GM12872 (cell line): Measurements from ENCODE around the gene MED14.

Experiments
- TF ChIP-seq, protein P1 (sequence below): IDR thresholded peaks from 3 replicates; pipeline ENCODE4 v1.5.1; 2011; ENCODE audit warnings: low read depth, mild to moderate bottlenecking, low read length, moderate library complexity; ENCODE audit not compliant: insufficient read depth

The MED14 gene

GRCh38 chrX:40746521-40746920 is 11.2 kb upstream of the MED14 start:
- TF ChIP-seq, protein P1, sequence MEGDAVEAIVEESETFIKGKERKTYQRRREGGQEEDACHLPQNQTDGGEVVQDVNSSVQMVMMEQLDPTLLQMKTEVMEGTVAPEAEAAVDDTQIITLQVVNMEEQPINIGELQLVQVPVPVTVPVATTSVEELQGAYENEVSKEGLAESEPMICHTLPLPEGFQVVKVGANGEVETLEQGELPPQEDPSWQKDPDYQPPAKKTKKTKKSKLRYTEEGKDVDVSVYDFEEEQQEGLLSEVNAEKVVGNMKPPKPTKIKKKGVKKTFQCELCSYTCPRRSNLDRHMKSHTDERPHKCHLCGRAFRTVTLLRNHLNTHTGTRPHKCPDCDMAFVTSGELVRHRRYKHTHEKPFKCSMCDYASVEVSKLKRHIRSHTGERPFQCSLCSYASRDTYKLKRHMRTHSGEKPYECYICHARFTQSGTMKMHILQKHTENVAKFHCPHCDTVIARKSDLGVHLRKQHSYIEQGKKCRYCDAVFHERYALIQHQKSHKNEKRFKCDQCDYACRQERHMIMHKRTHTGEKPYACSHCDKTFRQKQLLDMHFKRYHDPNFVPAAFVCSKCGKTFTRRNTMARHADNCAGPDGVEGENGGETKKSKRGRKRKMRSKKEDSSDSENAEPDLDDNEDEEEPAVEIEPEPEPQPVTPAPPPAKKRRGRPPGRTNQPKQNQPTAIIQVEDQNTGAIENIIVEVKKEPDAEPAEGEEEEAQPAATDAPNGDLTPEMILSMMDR, result no peak

DNA sequence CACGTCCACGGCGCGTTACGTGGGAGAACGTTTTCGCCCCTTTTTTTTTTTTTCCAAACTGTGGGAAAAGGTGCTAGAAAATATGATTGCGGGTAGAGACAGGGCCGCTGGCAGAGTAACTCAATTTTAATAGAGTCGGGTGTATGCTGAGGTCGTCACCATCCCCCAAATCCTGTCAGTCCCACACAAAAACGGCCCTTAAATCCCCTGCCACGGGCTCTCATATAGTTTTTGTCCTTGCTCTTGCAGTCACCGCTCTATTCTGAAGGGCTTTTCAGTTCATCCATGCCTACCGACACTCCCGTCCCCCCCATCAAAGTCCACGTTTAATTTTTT is 796 bp upstream of the MED14 start:
- TF ChIP-seq, protein P1, result no peak

- TF ChIP-seq, protein P1, result no peak
Observed at GRCh38 chrX:40734971-40735324, 394 bp downstream of the MED14 start.

DNA sequence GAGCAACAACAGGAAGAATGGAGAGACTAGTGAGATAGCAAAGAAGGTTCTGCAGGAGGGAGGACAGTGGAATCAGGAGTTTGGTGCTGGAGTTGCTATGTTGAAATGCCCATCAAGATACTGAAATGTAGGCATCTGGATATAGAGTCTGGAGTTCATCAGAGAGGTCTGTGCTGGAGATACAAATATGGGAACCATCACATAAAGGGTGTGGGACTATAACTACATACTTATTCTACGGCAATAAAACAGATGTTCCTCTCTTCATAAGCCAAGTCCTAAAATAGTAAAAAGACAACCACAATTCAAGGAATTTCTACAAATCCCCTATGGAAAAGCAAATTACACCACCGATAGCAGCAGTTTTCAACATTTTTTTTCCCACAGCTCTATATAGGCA is 1.6 kb downstream of the MED14 start:
- TF ChIP-seq, protein P1, result no peak

DNA sequence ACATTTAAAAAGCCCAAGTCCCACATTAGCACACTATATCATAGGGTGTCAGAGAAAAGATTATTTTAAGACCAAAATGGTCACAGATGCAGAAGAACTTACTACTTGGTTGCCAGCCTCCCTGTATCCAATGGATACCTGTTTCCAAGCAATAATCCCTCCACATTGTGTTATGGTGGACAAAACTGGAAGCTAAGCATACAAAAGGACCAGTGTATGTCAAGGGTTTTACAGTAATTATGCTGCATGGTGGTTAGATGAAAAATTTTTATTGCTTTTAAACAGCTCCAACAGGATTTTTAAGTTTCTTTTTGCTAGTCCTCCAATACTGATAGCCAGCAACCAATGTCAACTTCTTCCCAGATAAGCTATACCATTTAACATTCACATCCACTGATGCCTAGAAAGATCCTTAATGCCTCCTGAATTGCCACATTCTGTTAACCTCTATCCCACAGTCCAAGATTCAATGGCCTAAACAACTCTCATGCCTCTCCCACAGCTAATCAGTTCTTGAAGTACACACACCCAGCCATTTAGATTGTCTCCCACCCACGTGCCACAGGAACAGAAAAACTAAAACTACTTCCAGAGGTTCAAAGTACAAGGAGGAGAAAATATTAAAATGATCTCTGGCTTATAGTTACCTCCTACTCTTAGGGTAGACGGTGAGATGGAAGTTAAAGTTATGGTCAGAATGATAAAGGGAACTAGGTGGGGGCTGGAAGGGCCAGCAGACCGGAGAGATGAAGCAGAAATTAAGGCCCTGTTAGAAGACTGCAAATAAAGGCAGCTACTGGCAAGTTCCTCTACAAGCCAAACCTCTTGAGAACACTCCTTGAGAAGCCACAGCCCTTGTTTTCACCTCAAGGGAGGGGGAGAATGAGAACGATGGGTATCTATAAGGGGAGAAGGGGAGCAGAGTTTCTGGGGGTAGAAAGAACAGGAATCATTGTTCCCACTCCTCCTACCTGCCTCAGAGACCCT is 5.5 kb downstream of the MED14 start:
- TF ChIP-seq, protein P1, result no peak

- TF ChIP-seq, protein P1, result no peak
Observed at GRCh38 chrX:40727581-40728252, 7.6 kb downstream of the MED14 start.

- TF ChIP-seq, protein P1, result no peak
Observed at GRCh38 chrX:40727093-40727492, 8.2 kb downstream of the MED14 start.
